Mononuclear cell (primary cell): ENCODE data around the gene MYH7B. TPM values are rescaled to one million over a fixed set of nuclear protein-coding genes. Genes with fewer than 3 reads are reported as not detected.

Experiments used
- H3K27me3 ChIP-seq: 2 replicates; pipeline ENCODE4 v1.6.0; 2011; ENCODE audit warnings: low read length, control low read depth; ENCODE audit not compliant: insufficient read depth
- H3K4me1 ChIP-seq: 2 replicates; pipeline ENCODE4 v1.5.1; 2011; ENCODE audit warnings: mild to moderate bottlenecking, low read length, control low read depth; ENCODE audit not compliant: insufficient read depth
- H3K4me3 ChIP-seq: 2 replicates; pipeline ENCODE4 v1.5.1; 2011; ENCODE audit warnings: mild to moderate bottlenecking, low read length, moderate library complexity
- H3K9me3 ChIP-seq: 2 replicates; pipeline ENCODE4 v1.5.1; 2011; ENCODE audit warnings: low read depth, mild to moderate bottlenecking, control low read depth, low read length
- total RNA-seq: library from RNA; depleted of rRNA; stranded (reverse); fragments of >200 nt; gene quantifications from one replicate; pipeline ENCODE4 v1.2.3, GENCODE V29; 2012

MYH7B gene
- total RNA-seq, 1 donor = under 0.01 TPM

DNA sequence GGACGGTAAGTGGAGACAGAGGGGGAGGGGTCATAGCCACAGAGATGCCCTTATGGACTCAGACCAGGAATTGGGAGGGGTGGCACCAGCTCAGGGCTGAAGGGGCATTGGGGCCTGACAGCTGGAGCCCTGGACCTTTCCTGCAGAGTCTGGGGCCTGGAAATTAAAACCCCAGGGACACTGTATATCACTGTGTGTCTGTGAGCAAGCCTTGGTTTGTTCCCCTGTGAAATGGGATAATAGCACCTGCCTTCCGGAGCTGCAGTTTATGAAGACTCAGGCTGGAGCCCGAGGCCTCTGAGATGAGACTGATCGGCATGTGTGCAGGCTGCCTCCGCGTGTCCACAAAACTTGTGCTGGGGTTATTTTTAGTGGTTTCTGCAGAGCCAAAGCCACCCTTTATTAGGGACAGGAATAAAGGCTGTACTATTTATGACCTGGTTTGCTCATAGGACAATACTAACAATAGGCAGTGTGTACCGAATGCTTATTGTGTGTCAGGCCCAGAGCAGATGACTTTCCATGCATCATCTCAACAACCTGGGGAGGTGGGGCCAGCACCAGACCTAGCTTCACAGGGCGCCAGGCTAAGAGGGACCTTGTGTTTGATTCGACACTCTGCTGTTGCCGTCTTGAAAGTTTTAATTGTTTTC lies 22.6 kb downstream of the MYH7B start:
- no peaks in the 10 kb centered on the region for H3K9me3 ChIP-seq
- no peaks in the 10 kb centered on the region for H3K4me1 ChIP-seq
- no peaks in the 10 kb centered on the region for H3K27me3 ChIP-seq
- H3K4me3 ChIP-seq = no peak overlapping the region

DNA sequence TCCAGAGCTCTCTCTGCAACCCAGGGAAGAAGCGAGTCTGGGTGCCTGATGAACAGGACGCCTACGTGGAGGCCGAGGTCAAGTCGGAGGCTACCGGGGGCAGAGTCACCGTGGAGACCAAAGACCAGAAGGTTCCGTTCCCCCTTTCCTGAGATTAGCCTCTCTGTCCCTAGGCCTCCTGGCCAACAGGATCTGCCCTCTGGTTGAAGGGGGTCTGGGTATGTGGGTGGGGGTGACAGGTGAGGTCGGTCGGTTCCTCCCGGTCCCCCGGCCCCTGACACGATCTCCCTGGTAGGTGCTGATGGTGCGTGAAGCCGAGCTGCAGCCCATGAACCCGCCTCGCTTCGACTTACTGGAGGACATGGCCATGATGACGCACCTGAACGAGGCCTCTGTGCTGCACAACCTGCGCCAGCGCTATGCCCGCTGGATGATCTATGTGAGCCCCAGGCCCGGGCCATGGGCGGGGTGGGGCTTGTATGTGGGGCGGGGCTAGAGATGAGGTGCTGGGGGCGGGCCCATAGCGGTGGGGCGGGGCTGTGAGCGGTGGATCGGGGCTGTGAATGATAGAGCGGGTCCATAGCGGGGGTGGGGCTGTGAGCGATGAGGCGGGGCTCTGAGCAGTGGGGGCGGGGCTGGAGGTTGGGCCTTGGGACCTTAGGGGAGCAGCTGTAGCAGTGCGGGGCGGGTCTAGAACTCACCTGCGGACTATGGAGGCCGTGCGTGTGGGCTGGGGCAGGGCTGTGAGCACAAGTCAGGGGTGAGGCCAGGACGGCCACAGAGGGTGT lies 23.9 kb downstream of the MYH7B start:
- Histone ChIP-seq H3K4me3 (no peak overlapping the region), H3K27me3 (no peaks in the 10 kb centered on the region), H3K4me1 (no peaks in the 10 kb centered on the region), H3K9me3 (no peaks in the 10 kb centered on the region)

DNA sequence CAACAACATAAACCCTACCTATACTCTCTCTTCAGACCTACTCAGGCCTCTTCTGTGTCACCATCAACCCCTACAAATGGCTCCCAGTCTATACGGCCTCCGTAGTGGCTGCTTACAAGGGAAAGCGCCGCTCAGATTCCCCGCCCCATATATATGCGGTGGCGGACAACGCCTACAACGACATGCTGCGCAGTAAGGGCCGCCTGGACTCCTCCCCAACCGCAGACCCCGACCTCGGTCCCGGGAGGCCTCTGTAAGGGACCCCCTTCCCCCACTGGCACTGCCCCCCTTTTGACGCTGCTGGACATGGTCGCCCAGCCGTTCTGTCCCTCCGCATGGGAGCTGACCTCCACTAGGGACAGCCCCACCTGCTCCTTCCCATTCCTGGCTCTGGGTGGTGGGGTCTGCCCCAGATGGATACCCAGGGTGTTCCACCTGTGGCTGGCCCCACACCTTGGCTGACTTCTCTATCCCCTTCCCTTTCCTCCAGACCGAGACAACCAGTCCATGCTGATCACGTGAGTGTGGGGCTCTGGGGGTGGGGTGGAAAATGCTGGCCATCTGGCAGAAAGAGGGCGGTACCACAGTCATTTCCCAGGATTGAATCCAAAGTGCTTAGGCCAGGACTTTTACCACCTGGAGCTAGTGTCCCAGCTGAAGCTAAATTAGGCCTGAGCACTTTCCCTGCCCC lies 25.0 kb downstream of the MYH7B start:
- Histone ChIP-seq H3K27me3 (no peaks in the 10 kb centered on the region), H3K9me3 (no peaks in the 10 kb centered on the region), H3K4me3 (no peak overlapping the region), H3K4me1 (no peaks in the 10 kb centered on the region)

DNA sequence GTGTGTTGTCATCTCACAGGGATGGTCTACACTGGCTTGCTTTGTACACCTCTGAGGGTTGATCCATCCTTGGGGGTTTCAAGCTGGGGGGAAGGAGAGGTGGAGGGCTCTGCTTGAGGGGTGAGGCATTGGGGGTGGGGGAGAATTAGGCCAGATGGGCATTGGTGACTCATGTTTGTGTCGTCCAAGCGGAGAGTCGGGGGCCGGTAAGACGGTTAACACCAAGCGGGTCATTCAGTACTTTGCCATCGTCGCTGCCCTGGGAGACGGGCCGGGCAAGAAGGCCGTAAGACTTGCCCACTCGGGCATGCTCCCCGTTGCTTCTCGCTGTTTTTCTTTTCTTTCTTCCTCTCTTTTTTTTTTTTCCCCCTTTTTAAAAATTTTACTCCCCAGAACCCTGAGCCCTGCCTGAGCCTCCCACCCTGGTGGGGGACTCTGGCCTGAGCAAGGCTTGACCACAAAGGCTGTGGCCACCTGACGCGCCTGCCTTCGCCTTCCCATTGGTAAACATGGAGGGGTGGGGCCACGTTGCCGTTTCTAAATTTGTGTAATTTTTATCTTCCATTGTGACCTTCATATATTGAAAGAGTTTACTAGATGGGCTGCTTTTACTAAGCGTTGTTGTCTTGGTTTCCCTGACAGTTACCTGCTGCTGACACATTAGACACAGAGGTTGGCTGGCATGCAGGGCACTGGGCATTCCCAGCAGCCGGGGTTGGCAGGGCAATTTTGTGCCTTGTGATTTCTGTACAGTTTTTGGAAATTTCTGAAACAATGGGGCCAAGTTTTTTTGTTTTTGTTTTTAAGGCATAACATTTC lies 26.8 kb downstream of the MYH7B start:
- H3K27me3 ChIP-seq = no peaks in the 10 kb centered on the region
- no peaks in the 10 kb centered on the region for H3K4me1 ChIP-seq
- no peaks in the 10 kb centered on the region for H3K9me3 ChIP-seq
- H3K4me3 ChIP-seq = no peak overlapping the region

DNA sequence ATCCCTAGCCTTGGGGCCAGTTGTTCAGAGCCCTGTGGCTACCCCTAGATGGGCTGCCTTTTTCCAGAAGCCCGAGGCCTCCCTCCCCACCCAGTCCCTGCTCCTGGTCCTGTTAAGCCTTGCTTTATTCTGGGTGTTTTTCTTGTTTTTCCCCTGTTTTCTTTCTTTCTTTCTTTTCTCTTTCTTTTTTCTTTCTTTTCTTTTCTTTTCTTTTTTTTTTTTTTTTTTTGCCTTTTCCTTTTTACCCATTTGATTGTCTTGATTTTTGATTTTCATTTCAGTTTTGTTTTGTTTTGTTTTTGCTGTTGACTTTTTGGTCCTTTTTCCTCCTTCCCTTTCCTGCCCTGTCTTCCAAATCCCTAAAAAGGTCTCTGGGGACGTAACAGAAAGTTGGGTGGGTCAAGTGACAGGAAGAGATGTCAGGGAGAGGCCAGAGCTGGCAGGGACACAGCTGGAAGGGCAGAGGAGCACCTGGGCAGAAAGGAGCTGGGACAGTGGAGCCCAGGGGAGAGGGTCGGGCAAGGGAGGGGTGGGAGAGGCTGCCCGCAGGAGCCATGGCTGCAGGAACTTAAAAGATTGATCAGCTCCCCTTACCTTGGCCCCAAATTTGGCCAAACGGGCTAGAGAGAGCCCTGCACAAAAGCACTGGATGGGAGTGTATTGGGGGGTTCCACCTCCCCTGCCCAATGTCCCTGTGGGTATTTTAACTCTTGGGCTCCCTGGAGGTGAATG lies 27.6 kb downstream of the MYH7B start:
- H3K9me3 ChIP-seq = no peaks in the 10 kb centered on the region
- H3K4me3 ChIP-seq = no peak overlapping the region
- H3K4me1 ChIP-seq = no peaks in the 10 kb centered on the region
- H3K27me3 ChIP-seq = no peaks in the 10 kb centered on the region

DNA sequence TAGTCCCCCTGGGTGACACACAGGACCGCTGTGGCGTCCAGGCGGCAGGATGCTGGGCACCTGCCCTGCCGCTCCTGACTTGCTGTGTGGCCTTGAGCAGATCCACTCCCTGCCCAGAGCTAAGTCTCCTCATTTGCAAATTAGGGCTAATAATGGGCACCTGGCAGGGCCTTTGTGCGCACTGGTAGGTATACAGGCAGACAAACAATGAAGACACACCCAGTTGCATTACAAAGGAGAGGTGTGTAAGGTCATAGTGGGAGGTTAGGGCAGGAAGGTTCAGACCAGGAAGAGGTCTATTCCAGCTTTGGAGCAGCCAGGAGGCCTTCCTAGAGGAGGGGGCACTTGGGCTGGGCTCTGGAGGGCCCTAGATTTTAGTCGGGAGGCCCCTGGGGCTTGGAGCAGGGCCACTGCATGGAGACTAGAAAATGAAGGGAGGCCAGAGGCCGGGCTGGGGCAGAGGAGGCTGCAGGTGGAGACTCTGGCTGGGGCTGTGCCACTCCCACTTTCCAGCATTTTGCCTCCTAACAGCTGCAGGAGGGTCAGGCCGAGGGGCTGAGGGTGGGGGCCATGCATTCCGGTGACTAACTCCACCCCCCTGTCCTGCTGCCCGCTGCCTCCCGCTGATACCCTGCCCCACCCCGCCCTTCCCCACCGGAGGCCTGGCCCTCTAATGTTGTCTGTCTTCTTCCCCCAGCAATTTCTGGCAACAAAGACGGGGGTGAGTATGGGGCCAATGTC lies 28.5 kb downstream of the MYH7B start:
- no peaks in the 10 kb centered on the region for H3K4me1 ChIP-seq
- no peak overlapping the region for H3K4me3 ChIP-seq
- H3K27me3 ChIP-seq = no peaks in the 10 kb centered on the region

DNA sequence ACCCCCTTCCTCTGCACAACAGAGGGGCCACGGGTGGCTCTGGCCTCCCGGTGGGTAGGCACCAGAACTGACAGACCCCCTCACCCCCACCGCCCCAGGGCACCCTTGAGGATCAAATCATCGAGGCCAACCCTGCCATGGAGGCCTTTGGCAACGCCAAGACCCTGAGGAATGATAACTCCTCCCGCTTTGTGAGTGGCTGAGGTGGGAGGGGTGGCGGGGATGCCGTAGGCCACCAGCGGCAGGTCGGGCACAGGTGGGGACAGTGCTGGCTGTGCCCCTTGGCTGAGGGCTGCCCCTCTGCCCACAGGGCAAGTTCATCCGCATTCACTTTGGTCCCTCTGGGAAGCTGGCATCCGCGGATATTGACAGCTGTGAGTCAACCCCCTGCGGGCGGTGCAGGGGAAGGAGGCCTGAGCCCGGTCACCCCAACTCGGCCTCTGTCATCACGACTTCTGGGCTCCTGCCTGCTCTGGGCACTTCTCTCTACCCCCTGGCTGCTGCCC lies 29.1 kb downstream of the MYH7B start:
- Histone ChIP-seq H3K4me1 (no peaks in the 10 kb centered on the region), H3K9me3 (no peaks in the 10 kb centered on the region), H3K4me3 (no peak overlapping the region), H3K27me3 (no peaks in the 10 kb centered on the region)

More for the DNA sequence above, 28.5 kb downstream of the MYH7B start:
- H3K9me3 ChIP-seq = no peaks in the 10 kb centered on the region

DNA sequence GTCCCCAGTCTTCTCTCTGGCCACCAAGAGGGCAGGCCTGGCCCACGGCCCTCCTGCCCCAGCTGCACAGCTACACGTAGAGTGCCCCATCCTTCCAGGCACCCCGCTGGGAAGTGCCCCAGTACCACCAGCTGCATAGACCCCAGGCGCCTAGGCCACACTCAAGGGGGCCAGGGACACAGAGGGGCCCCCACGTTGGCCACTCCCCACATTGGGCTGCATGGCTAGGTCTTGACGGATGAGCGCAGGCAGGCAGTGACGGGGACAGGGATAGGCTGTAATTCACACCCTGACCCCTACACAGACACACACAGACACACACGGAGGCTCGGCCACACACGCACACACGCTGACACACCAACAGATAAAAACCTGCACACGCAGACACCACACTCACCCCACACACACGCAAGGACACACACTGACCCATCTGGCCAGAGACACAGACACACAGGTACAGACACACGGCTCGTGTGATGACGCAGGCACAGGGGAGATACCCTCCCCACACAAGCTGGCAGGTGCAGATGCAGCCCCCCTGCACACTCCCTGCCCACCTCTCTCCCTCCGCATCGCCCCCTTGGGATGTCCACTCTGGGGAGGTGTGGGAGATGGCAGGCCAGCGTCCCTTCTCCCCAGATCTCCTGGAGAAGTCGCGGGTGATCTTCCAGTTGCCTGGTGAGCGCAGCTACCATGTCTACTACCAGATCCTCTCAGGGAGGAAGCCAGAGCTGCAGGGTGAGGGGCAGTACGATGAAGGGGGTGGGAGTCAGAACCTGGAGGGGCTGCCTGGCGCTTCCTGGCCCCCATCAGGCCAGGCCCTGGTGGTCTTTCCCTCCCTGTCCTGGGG lies 30.0 kb downstream of the MYH7B start:
- Histone ChIP-seq H3K4me1 (no peaks in the 10 kb centered on the region), H3K4me3 (no peak overlapping the region), H3K9me3 (no peaks in the 10 kb centered on the region), H3K27me3 (no peaks in the 10 kb centered on the region)

DNA sequence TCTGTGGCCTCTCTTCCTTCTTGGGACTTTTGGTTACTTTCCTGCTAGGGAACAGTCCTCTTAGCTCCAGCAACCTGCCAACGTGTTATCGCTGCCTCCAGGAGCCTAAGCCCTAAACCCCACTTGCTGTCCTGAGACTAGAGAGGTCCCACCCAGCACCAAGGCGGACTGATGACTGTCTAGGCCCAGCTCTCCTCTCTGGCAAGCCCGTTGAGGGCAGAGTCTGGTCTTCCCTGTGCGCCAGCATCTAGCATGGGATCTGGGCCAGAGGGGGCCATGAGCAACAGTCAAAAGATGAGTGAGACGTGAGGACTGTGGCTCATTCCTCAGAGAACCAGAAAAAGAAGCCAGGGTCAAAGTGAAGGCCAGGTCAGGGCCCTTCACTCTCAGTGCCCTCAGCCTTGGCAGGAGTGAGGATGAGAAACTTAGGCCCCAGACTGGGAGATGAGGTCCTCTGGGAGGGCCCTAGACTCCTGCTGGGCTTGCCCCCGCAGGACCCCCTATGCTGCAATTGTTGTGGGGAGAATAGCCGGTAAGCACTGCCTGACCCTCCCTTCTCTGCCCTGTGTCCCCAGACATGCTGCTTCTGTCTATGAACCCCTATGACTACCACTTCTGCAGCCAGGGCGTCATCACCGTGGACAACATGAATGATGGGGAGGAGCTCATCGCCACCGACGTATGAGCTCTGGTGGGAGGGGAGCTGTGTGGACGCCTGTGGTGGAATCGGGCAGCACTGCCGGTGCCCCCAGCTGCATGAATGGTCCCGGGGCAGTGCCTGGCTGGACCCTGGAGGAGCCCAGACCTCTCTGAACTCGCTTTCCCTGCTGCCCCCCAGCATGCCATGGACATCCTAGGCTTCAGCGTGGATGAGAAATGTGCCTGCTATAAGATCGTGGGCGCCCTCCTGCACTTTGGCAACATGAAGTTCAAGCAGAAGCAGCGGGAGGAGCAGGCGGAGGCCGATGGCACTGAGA lies 30.9 kb downstream of the MYH7B start:
- Histone ChIP-seq H3K27me3 (no peaks in the 10 kb centered on the region), H3K4me3 (no peak overlapping the region), H3K4me1 (no peaks in the 10 kb centered on the region), H3K9me3 (no peaks in the 10 kb centered on the region)

DNA sequence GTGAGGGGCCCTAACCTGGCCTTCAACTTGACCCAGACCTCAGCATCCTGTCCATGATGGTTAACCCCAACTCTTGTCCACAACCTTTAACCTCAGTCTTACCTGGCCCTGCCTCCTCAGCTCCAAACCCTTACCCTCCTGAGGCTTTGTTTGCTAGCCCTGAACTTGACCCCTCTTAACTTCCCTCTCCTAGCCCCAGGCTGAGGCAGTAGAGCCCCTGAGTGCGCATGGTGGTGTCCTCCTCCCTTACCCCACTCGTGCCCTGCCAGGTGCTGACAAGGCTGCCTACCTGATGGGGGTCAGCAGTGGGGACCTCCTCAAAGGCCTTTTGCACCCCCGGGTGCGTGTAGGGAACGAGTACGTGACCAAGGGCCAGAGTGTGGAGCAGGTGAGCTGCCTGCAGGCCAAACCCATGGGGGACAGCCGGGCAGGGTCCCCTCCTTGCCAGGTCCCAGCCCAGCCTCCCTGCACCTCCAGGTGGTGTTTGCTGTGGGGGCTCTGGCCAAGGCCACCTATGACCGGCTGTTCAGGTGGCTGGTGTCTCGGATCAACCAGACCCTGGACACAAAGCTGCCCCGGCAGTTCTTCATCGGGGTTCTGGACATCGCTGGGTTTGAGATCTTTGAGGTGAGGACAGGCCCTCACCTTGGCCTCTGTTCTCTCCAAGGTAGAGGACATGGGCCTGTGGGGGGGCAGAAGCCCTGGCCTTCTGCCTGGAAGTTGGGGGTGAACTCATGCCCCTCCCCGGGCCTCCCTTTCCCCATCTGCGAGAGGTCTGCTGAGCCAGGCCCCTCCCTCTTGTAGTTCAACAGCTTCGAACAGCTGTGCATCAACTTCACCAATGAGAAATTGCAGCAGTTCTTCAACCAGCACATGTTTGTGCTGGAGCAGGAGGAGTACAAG lies 31.9 kb downstream of the MYH7B start:
- H3K9me3 ChIP-seq = no peaks in the 10 kb centered on the region
- no peaks in the 10 kb centered on the region for H3K4me1 ChIP-seq
- no peaks in the 10 kb centered on the region for H3K27me3 ChIP-seq
- H3K4me3 ChIP-seq = no peak overlapping the region

DNA sequence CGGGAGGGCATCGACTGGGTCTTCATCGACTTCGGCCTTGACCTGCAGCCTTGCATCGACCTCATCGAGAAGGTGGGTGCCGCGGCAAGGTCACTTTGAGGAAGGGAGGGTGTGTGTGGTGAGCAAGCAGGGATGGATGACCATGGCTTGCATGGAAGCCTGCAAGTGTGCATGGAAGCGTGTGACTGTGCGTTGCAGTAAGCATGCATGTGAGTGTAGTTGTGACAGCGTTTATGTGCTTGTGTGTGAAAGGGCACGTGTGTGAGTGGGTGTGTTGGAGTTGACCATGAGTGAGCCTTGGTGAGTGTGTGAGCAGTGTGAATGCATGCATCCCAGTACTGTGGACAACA lies 32.5 kb downstream of the MYH7B start:
- Histone ChIP-seq H3K9me3 (no peaks in the 10 kb centered on the region), H3K4me1 (no peaks in the 10 kb centered on the region), H3K27me3 (no peaks in the 10 kb centered on the region), H3K4me3 (no peak overlapping the region)
